Measurements from ENCODE around the gene JOSD2. TPM values are rescaled to one million over a fixed set of nuclear protein-coding genes. Genes with fewer than 3 reads are reported as not detected.

Gene JOSD2
- total RNA-seq, 1 donor: 22.9 TPM

GRCh38 chr19:50514346-50515167 lies 3.6 kb upstream of the JOSD2 start:
- no peak for TF ChIP-seq CTCF (IDR thresholded peaks at IDR 0.05; ENCODE audit: insufficient read depth, low read depth, low read length)
- DNase-seq (ENCODE audit: low read depth): no peak
- no peak overlapping the region for H3K4me3 ChIP-seq (ENCODE audit: low read depth, low read length)

- H3K4me3 ChIP-seq (ENCODE audit: low read depth, low read length): no peak within 1 kb of the TSS
- DNase-seq (ENCODE audit: low read depth): no peak
- no peak for TF ChIP-seq CTCF (IDR thresholded peaks at IDR 0.05; ENCODE audit: insufficient read depth, low read depth, low read length)
Observed at GRCh38 chr19:50513746-50514345, 2.9 kb upstream of the JOSD2 start, which contains the start of gene ASPDH. Gene ASPDH, minus strand, starts transcription at chr19:50513913. Its CDS starts 90 bp downstream, at chr19:50513823.

GRCh38 chr19:50512999-50513745 lies 2.2 kb upstream of the JOSD2 start:
- no peak for DNase-seq (ENCODE audit: low read depth)
- no peak for TF ChIP-seq CTCF (IDR thresholded peaks at IDR 0.05; ENCODE audit: insufficient read depth, low read depth, low read length)
- H3K4me3 ChIP-seq (ENCODE audit: low read depth, low read length): no peak overlapping the region

- peak overlapping the region; percentile 95 for H3K4me3 ChIP-seq (ENCODE audit: low read depth, low read length)
- TF ChIP-seq CTCF (IDR thresholded peaks at IDR 0.05; ENCODE audit: insufficient read depth, low read depth, low read length): no peak
- DNase-seq (ENCODE audit: low read depth): no peak
Observed at GRCh38 chr19:50512112-50512998, 1.4 kb upstream of the JOSD2 start.

- no peak for TF ChIP-seq CTCF (IDR thresholded peaks at IDR 0.05; ENCODE audit: insufficient read depth, low read depth, low read length)
- no peak for DNase-seq (ENCODE audit: low read depth)
- H3K4me3 ChIP-seq (ENCODE audit: low read depth, low read length): peak overlapping the region; percentile 95
Observed at GRCh38 chr19:50510700-50511068, 307 bp downstream of the JOSD2 start.

GRCh38 chr19:50510121-50510670 lies 795 bp downstream of the JOSD2 start:
- peak; percentile 8 for DNase-seq (ENCODE audit: low read depth)
- H3K4me3 ChIP-seq (ENCODE audit: low read depth, low read length): peak overlapping the region; percentile 95
- no peak for TF ChIP-seq CTCF (IDR thresholded peaks at IDR 0.05; ENCODE audit: insufficient read depth, low read depth, low read length)
